PC-9 (cell line): ENCODE data around the gene MAP2K6. TPM values are rescaled to one million over a fixed set of nuclear protein-coding genes. Genes with fewer than 3 reads are reported as not detected.

ENCODE experiments used
- BruUV-seq: library from RNA; stranded (reverse); fragments of 400-500 nt; replicated peaks from 2 replicates; lab custom pipeline; 2021; lab: Mats Ljungman, UMichigan
- CTCF ChIA-PET: fragments of 300-600 bp; sonication (Branson Sonifier 250); formaldehyde crosslinking; loops from one replicate; lab custom pipeline; 2022; ENCODE audit warnings: antibody characterized with exemption; lab: Charles Lee
- POLR2A ChIA-PET: fragments of 300-600 bp; sonication (Branson Sonifier 250); formaldehyde crosslinking; loops from one replicate; lab custom pipeline; 2022; ENCODE audit warnings: antibody characterized with exemption; ENCODE audit not compliant: unreplicated experiment; lab: Charles Lee
- DNase-seq, 2 experiments: peaks; one replicate each; pipeline versions ENCODE4 v3.0.0 to v3.0.0-alpha.2; 2015 to 2022; ENCODE audit warnings: mixed read lengths in 1 of 2
- H2AFZ ChIP-seq: fragments of 200-600 bp; sonication (generic); 2 replicates; pipeline ENCODE4 v1.8.1; 2017; ENCODE audit warnings: antibody characterized with exemption
- H3F3A ChIP-seq: fragments of 200-600 bp; sonication (generic); 2 replicates; pipeline ENCODE4 v1.8.1; 2017; ENCODE audit warnings: antibody characterized with exemption, mild to moderate bottlenecking, low read depth; ENCODE audit not compliant: insufficient read depth
- H3K27ac ChIP-seq: fragments of 200-600 bp; sonication (generic); 2 replicates; pipeline ENCODE4 v1.6.1; 2016; ENCODE audit warnings: mixed run types
- H3K27me3 ChIP-seq: fragments of 200-600 bp; sonication (generic); 2 replicates; pipeline ENCODE4 v1.6.1; 2016; ENCODE audit warnings: low read depth, mixed run types; ENCODE audit not compliant: insufficient read depth
- H3K36me3 ChIP-seq: fragments of 200-600 bp; sonication (generic); 2 replicates; pipeline ENCODE4 v1.6.1; 2016; ENCODE audit warnings: low read depth, mixed run types
- H3K4me1 ChIP-seq: fragments of 200-600 bp; sonication (generic); replicated peaks from 2 replicates; pipeline ENCODE4 v1.6.1; 2016; ENCODE audit warnings: mixed run types; ENCODE audit not compliant: insufficient read depth
- H3K4me2 ChIP-seq: fragments of 200-600 bp; sonication (generic); 2 replicates; pipeline ENCODE4 v1.6.1; 2017; ENCODE audit warnings: mixed run types
- H3K4me3 ChIP-seq: fragments of 200-600 bp; sonication (generic); 2 replicates; pipeline ENCODE4 v1.6.1; 2016; ENCODE audit warnings: mixed run types
- H3K79me2 ChIP-seq: fragments of 200-600 bp; sonication (generic); 2 replicates; pipeline ENCODE4 v1.6.1; 2017; ENCODE audit warnings: low read depth, mixed run types
- H3K9me2 ChIP-seq: fragments of 200-600 bp; sonication (generic); 2 replicates; pipeline ENCODE4 v1.8.1; 2017; ENCODE audit warnings: mild to moderate bottlenecking; ENCODE audit not compliant: insufficient read depth
- H3K9me3 ChIP-seq: fragments of 200-600 bp; sonication (generic); 2 replicates; pipeline ENCODE4 v1.8.1; 2016; ENCODE audit warnings: low read depth; ENCODE audit not compliant: insufficient read depth
- H4K20me1 ChIP-seq: fragments of 200-600 bp; sonication (generic); 2 replicates; pipeline ENCODE4 v1.8.1; 2017; ENCODE audit not compliant: insufficient read depth
- EZH2 ChIP-seq: fragments of 200-600 bp; sonication (generic); IDR thresholded peaks from 2 replicates; pipeline ENCODE4 v1.8.0; 2017; ENCODE audit warnings: antibody characterized with exemption, low read depth
- intact Hi-C: fragments of 100-400 bp; cut with micrococcal nuclease; formaldehyde crosslinking; loops from one replicate; pipeline ENCODE4 v1.10.0; 2022; ENCODE audit not compliant: unreplicated experiment
- total RNA-seq: library from RNA; stranded (reverse); gene quantifications from 2 replicates; pipeline ENCODE4 v1.2.3, GENCODE V29; 2021
- TF ChIP-seq, protein P1 (sequence below): fragments of 200-600 bp; sonication (generic); conservative IDR thresholded peaks from 2 replicates; pipeline ENCODE4 v1.6.1; 2017; ENCODE audit warnings: mixed run types, antibody characterized with exemption, mild to moderate bottlenecking, moderate library complexity

Gene MAP2K6
- total RNA-seq, 1 experiment from 2014 or later = 1.6 TPM

DNA sequence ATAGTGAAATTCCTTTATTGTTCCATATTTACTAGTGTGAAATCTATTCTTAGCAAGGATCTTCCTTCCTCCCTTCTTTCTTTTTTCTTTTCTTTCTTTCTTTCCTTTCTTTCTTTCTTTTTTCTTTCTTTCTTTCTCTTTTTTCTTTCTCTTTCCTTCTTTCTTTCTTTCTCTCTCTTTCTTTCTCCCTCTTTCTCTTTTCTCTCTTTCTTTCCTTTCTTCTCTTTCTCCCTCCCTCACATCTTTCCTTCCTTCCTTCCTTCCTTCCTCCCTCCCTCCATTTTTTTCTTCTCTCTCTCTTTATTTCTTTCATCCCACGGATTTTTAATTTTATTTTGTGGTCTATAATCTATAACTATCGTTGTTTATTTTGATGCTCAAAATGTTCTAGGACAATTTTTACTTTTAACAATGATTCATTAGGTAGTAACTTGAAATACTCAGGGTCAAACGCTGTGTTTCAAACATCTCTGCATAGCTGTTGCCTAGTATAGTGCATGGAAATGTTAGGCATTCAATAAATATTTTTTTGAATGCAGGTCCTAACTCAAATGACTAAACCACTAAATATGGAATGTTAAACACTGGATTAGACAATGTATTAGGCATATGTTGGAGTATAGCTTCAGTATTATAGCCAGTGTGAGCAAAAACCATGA lies 178.3 kb downstream of the MAP2K6 start:
- no peaks in the 10 kb centered on the region for H4K20me1 ChIP-seq
- intact Hi-C loops = no loop called here
- H3K9me3 ChIP-seq = 0 out of 2 replicates have a peak, but pooled peaks cover 3% of the 10 kb centered on the region
- no peaks in the 10 kb centered on the region; the same call in 1 of the 2 replicates for H3F3A ChIP-seq
- no peak for DNase-seq
- no peaks in the 10 kb centered on the region for H3K36me3 ChIP-seq
- no peak for TF ChIP-seq EZH2
- TF ChIP-seq, protein P1, sequence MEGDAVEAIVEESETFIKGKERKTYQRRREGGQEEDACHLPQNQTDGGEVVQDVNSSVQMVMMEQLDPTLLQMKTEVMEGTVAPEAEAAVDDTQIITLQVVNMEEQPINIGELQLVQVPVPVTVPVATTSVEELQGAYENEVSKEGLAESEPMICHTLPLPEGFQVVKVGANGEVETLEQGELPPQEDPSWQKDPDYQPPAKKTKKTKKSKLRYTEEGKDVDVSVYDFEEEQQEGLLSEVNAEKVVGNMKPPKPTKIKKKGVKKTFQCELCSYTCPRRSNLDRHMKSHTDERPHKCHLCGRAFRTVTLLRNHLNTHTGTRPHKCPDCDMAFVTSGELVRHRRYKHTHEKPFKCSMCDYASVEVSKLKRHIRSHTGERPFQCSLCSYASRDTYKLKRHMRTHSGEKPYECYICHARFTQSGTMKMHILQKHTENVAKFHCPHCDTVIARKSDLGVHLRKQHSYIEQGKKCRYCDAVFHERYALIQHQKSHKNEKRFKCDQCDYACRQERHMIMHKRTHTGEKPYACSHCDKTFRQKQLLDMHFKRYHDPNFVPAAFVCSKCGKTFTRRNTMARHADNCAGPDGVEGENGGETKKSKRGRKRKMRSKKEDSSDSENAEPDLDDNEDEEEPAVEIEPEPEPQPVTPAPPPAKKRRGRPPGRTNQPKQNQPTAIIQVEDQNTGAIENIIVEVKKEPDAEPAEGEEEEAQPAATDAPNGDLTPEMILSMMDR = no peak
- H3K79me2 ChIP-seq = no peaks in the 10 kb centered on the region
- no peak overlapping the region for H3K4me2 ChIP-seq
- H3K4me1 ChIP-seq = peaks cover 19% of the 10 kb centered on the region; the same call in 1 of the 2 replicates
- H2AFZ ChIP-seq = no peak overlapping the region
- ChIA-PET POLR2A (no interaction called here), CTCF (no interaction called here)
- no peaks in the 10 kb centered on the region for H3K9me2 ChIP-seq
- no TSS peak for BruUV-seq
- no peak overlapping the region for H3K27ac ChIP-seq
- H3K4me3 ChIP-seq = no peak overlapping the region
- H3K27me3 ChIP-seq = no peaks in the 10 kb centered on the region

DNA sequence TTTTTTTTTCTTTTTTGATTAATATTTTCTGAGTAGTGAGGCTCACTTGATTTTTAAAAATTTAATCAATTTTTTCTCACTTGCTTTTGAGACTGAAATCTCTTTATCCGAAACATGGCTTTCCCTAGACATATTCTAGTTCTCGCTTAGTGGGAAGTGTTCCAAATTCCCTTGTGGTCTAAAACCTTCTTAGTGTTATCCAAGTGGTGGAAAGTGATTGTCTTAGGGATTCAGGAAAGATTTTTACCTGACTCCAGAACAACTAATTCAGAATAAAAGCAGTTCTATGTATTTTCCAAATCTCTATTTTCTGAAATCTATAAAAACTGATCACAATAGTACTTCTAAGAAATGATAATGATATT lies 178.8 kb downstream of the MAP2K6 start:
- Histone ChIP-seq H2AFZ (no peak overlapping the region), H4K20me1 (no peaks in the 10 kb centered on the region), H3K36me3 (no peaks in the 10 kb centered on the region), H3K79me2 (no peaks in the 10 kb centered on the region), H3K9me2 (no peaks in the 10 kb centered on the region), H3K9me3 (0 out of 2 replicates have a peak, but pooled peaks cover 3% of the 10 kb centered on the region), H3K4me1 (peaks cover 21% of the 10 kb centered on the region; the same call in 1 of the 2 replicates), H3K27ac (no peak overlapping the region), H3K4me2 (no peak overlapping the region), H3F3A (peaks cover 4% of the 10 kb centered on the region; the same call in 1 of the 2 replicates), H3K27me3 (no peaks in the 10 kb centered on the region), H3K4me3 (no peak overlapping the region)
- TF ChIP-seq, protein P1 = no peak
- no peak for TF ChIP-seq EZH2
- intact Hi-C loops = no loop called here
- CTCF ChIA-PET = no interaction called here
- POLR2A ChIA-PET = no interaction called here
- no TSS peak for BruUV-seq
- DNase-seq = no peak

DNA sequence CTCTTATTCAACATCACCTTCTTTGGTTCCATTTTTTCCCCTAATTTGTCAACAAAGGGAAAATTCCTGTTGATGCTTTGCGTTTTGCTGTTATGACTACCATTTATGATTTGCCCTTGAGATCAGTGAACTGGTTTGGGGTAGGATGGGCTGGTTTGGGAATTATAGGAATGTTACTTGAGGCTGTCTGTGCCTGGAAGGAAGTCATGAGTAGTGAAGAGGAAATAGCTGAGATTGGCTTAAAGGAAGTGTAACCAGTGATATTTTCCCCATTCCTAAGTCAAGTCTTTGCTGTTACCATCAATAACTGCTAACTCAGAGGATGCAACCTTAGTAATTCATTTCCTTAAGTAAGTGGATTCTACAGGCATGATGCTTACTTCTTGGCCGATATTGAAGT lies 179.2 kb downstream of the MAP2K6 start:
- H3K9me3 ChIP-seq = 0 out of 2 replicates have a peak, but pooled peaks cover 3% of the 10 kb centered on the region
- POLR2A ChIA-PET = no interaction called here
- TF ChIP-seq, protein P1 = no peak
- TF ChIP-seq EZH2 = no peak
- H2AFZ ChIP-seq = no peak overlapping the region
- H3K9me2 ChIP-seq = no peaks in the 10 kb centered on the region
- CTCF ChIA-PET = no interaction called here
- no TSS peak for BruUV-seq
- H3K36me3 ChIP-seq = no peaks in the 10 kb centered on the region
- H3K79me2 ChIP-seq = no peaks in the 10 kb centered on the region
- DNase-seq = no peak
- intact Hi-C loops = no loop called here
- no peak overlapping the region for H3K4me2 ChIP-seq
- H3K27ac ChIP-seq = no peak overlapping the region
- peaks cover 18% of the 10 kb centered on the region; the same call in 1 of the 2 replicates for H3K4me1 ChIP-seq
- no peak overlapping the region for H3K4me3 ChIP-seq
- H3F3A ChIP-seq = peaks cover 8% of the 10 kb centered on the region; the same call in 1 of the 2 replicates
- no peaks in the 10 kb centered on the region for H4K20me1 ChIP-seq
- H3K27me3 ChIP-seq = no peaks in the 10 kb centered on the region
